OCI-LY7 (cell line): ENCODE results near the gene EFHD2. TPM values are rescaled to one million over a fixed set of nuclear protein-coding genes. Genes with fewer than 3 reads are reported as not detected.

ENCODE experiments used
- BruUV-seq: library from RNA; stranded (reverse); fragments of 400-500 nt; replicated peaks from 2 replicates; lab custom pipeline; 2021; lab: Mats Ljungman, UMichigan
- CTCF ChIA-PET: fragments of 300-600 bp; sonication (Branson Sonifier 250); formaldehyde crosslinking; loops from one replicate; lab custom pipeline; 2022; ENCODE audit warnings: antibody characterized with exemption; ENCODE audit not compliant: unreplicated experiment; lab: Charles Lee
- POLR2A ChIA-PET: fragments of 300-600 bp; sonication (Branson Sonifier 250); formaldehyde crosslinking; loops from one replicate; lab custom pipeline; 2022; ENCODE audit warnings: antibody characterized with exemption; lab: Charles Lee
- DNase-seq: peaks from one replicate; pipeline ENCODE4 v3.0.0-alpha.2; 2015; ENCODE audit warnings: low spot score
- H2AFZ ChIP-seq: fragments of 200-600 bp; sonication (generic), shearing (Covaris generic); 2 replicates; pipeline ENCODE4 v1.6.1; 2014; ENCODE audit warnings: mild to moderate bottlenecking, antibody characterized with exemption, low read length, moderate library complexity
- H3K27ac ChIP-seq: fragments of 200-600 bp; sonication (generic); 2 replicates; pipeline ENCODE4 v1.5.1; 2014; ENCODE audit warnings: mixed run types, low read depth, mild to moderate bottlenecking, moderate library complexity, low read length, inconsistent platforms; ENCODE audit not compliant: poor library complexity, severe bottlenecking
- H3K36me3 ChIP-seq: fragments of 200-600 bp; sonication (generic); 2 replicates; pipeline ENCODE4 v1.6.1; 2014; ENCODE audit warnings: mild to moderate bottlenecking, antibody characterized with exemption, low read length, moderate library complexity, mixed read lengths; ENCODE audit not compliant: insufficient read depth
- H3K4me1 ChIP-seq: fragments of 200-600 bp; sonication (generic); 2 replicates; pipeline ENCODE4 v1.5.1; 2014; ENCODE audit warnings: mild to moderate bottlenecking, low read length; ENCODE audit not compliant: insufficient read depth, poor library complexity, severe bottlenecking
- H3K4me2 ChIP-seq: fragments of 200-600 bp; sonication (generic); 2 replicates; pipeline ENCODE4 v1.6.1; 2014; ENCODE audit warnings: mild to moderate bottlenecking, low read length
- H3K4me3 ChIP-seq: fragments of 200-600 bp; sonication (generic); 2 replicates; pipeline ENCODE4 v1.5.1; 2014; ENCODE audit warnings: mild to moderate bottlenecking, low read depth, low read length; ENCODE audit not compliant: poor library complexity, severe bottlenecking
- H3K79me2 ChIP-seq: fragments of 200-600 bp; sonication (generic); 2 replicates; pipeline ENCODE4 v1.6.1; 2016; ENCODE audit warnings: low read depth, mild to moderate bottlenecking, low read length, moderate library complexity, mixed read lengths; ENCODE audit not compliant: insufficient read depth
- H3K9me2 ChIP-seq: fragments of 200-600 bp; sonication (generic); 2 replicates; pipeline ENCODE4 v1.6.1; 2016; ENCODE audit warnings: mild to moderate bottlenecking, low read length, mixed read lengths; ENCODE audit not compliant: insufficient read depth
- H3K9me3 ChIP-seq: fragments of 200-600 bp; sonication (generic); 2 replicates; pipeline ENCODE4 v1.6.1; 2014; ENCODE audit warnings: mild to moderate bottlenecking, mixed run types, low read length, mixed read lengths
- H4K20me1 ChIP-seq: fragments of 200-600 bp; sonication (generic); 2 replicates; pipeline ENCODE4 v1.6.1; 2014; ENCODE audit warnings: mild to moderate bottlenecking, antibody characterized with exemption, low read length, moderate library complexity, mixed read lengths; ENCODE audit not compliant: insufficient read depth
- CTCF ChIP-seq: fragments of 200-600 bp; sonication (generic); conservative IDR thresholded peaks from 2 replicates; pipeline ENCODE4 v1.5.1; 2014; ENCODE audit warnings: mild to moderate bottlenecking, antibody characterized with exemption, low read length, moderate library complexity, mixed read lengths
- EZH2phosphoT487 ChIP-seq: fragments of 200-600 bp; sonication (generic); IDR thresholded peaks from 2 replicates; pipeline ENCODE4 v1.6.1; 2018; ENCODE audit warnings: low read depth, borderline replicate concordance, mild to moderate bottlenecking, mixed run types, antibody characterized with exemption, low read length, moderate library complexity, mixed read lengths
- intact Hi-C: fragments of 100-400 bp; cut with micrococcal nuclease; formaldehyde crosslinking; loops from one replicate; pipeline ENCODE4 v1.10.0; 2022; ENCODE audit not compliant: unreplicated experiment
- total RNA-seq, 2 experiments: library from RNA; depleted of rRNA in 1 of 2; stranded (reverse); fragments of >200 nt in 1 of 2; shearing (Covaris generic) in 1 of 2; gene quantifications; 2 replicates each; pipeline ENCODE4 v1.2.3, GENCODE V29; 2014 to 2022

Gene EFHD2
- total RNA-seq, 2 experiments from 2014 or later: 27.3 to 42.0 TPM

- Histone ChIP-seq H3K4me1 (no peaks in the 10 kb centered on the region), H2AFZ (no peak overlapping the region), H3K79me2 (no peaks in the 10 kb centered on the region), H3K4me3 (no peak overlapping the region), H3K4me2 (no peak overlapping the region), H3K9me2 (no peaks in the 10 kb centered on the region), H3K36me3 (peaks cover 12% of the 10 kb centered on the region), H3K27ac (no peak overlapping the region), H3K9me3 (no peaks in the 10 kb centered on the region), H4K20me1 (no peaks in the 10 kb centered on the region)
- DNase-seq: no peak
- ChIA-PET CTCF (no interaction called here), POLR2A (no interaction called here)
- no TSS peak for BruUV-seq
- TF ChIP-seq CTCF: no peak
- intact Hi-C loops: no loop called here
These were observed 14.5 kb downstream of the EFHD2 start for GRCh38 chr1:15424146-15424667.

GRCh38 chr1:15424981-15425380 lies 15.3 kb downstream of the EFHD2 start:
- Histone ChIP-seq H3K27ac (no peak overlapping the region), H4K20me1 (no peaks in the 10 kb centered on the region), H3K9me3 (no peaks in the 10 kb centered on the region), H3K79me2 (no peaks in the 10 kb centered on the region), H3K4me3 (no peak overlapping the region), H3K36me3 (peaks cover 12% of the 10 kb centered on the region), H3K9me2 (no peaks in the 10 kb centered on the region), H3K4me2 (no peak overlapping the region), H3K4me1 (no peaks in the 10 kb centered on the region), H2AFZ (no peak overlapping the region)
- no TSS peak for BruUV-seq
- POLR2A ChIA-PET: no interaction called here
- no peak for TF ChIP-seq EZH2phosphoT487
- TF ChIP-seq CTCF: no peak
- DNase-seq: no peak
- intact Hi-C loops: no loop called here
- CTCF ChIA-PET: no interaction called here

- no peak overlapping the region for H3K27ac ChIP-seq
- DNase-seq: no peak
- no peaks in the 10 kb centered on the region for H3K9me3 ChIP-seq
- TF ChIP-seq EZH2phosphoT487 (no peak), CTCF (no peak)
- no peaks in the 10 kb centered on the region for H4K20me1 ChIP-seq
- peaks cover 12% of the 10 kb centered on the region for H3K36me3 ChIP-seq
- intact Hi-C loops: no loop called here
- no peaks in the 10 kb centered on the region for H3K4me1 ChIP-seq
- no peaks in the 10 kb centered on the region for H3K9me2 ChIP-seq
- CTCF ChIA-PET: no interaction called here
- no peaks in the 10 kb centered on the region for H3K79me2 ChIP-seq
- no TSS peak for BruUV-seq
- H3K4me2 ChIP-seq: no peak overlapping the region
- no peak overlapping the region for H2AFZ ChIP-seq
- POLR2A ChIA-PET: no interaction called here
- H3K4me3 ChIP-seq: no peak overlapping the region
These were observed 15.8 kb downstream of the EFHD2 start for GRCh38 chr1:15425521-15425920.
